Mesendoderm (in vitro differentiated cells): ENCODE data around the gene SLC39A12.

ENCODE experiments used
- DNase-seq: peaks from one replicate; pipeline ENCODE4 v3.0.0; 2013
- H2AK5ac ChIP-seq: 2 replicates; pipeline ENCODE4 v1.6.1; 2013; ENCODE audit warnings: low read length, inconsistent platforms
- H2BK120ac ChIP-seq: 2 replicates; pipeline ENCODE4 v1.6.1; 2013; ENCODE audit warnings: low read depth, mild to moderate bottlenecking, low read length, moderate library complexity, mixed read lengths
- H2BK15ac ChIP-seq: replicated peaks from 2 replicates; pipeline ENCODE4 v1.6.1; 2013; ENCODE audit warnings: low read depth, mild to moderate bottlenecking, moderate library complexity
- H2BK5ac ChIP-seq: 2 replicates; pipeline ENCODE4 v1.6.1; 2013; ENCODE audit warnings: low read length, inconsistent platforms
- H3K18ac ChIP-seq: 2 replicates; pipeline ENCODE4 v1.6.1; 2013; ENCODE audit warnings: mild to moderate bottlenecking, low read length, mixed read lengths
- H3K23ac ChIP-seq: one replicate; pipeline ENCODE4 v1.6.1; 2013; ENCODE audit warnings: low read length
- H3K27ac ChIP-seq: 2 replicates; pipeline ENCODE4 v1.5.1; 2013; ENCODE audit warnings: low read depth, mild to moderate bottlenecking, inconsistent platforms, low read length, moderate library complexity
- H3K27me3 ChIP-seq: 2 replicates; pipeline ENCODE4 v1.6.1; 2013; ENCODE audit warnings: low read length, control low read depth, mild to moderate bottlenecking, inconsistent platforms; ENCODE audit not compliant: insufficient read depth, poor library complexity
- H3K36me3 ChIP-seq: 2 replicates; pipeline ENCODE4 v1.6.1; 2013; ENCODE audit warnings: low read length, inconsistent platforms; ENCODE audit not compliant: control insufficient read depth, insufficient read depth
- H3K4ac ChIP-seq: one replicate; pipeline ENCODE4 v1.6.1; 2013; ENCODE audit warnings: low read depth, mild to moderate bottlenecking, low read length, moderate library complexity
- H3K4me1 ChIP-seq: 2 replicates; pipeline ENCODE4 v1.6.1; 2013; ENCODE audit warnings: low read depth, low read length, inconsistent platforms; ENCODE audit not compliant: control insufficient read depth
- H3K4me2 ChIP-seq: 2 replicates; pipeline ENCODE4 v1.6.1; 2013; ENCODE audit warnings: low read length
- H3K4me3 ChIP-seq: 2 replicates; pipeline ENCODE4 v1.5.1; 2013; ENCODE audit warnings: mild to moderate bottlenecking, low read length
- H3K56ac ChIP-seq: one replicate; pipeline ENCODE4 v1.6.1; 2013; ENCODE audit warnings: low read length
- H3K79me1 ChIP-seq: 2 replicates; pipeline ENCODE4 v1.6.1; 2013; ENCODE audit warnings: low read length, inconsistent platforms
- H3K79me2 ChIP-seq: 2 replicates; pipeline ENCODE4 v1.6.1; 2013; ENCODE audit warnings: mild to moderate bottlenecking, low read length; ENCODE audit not compliant: control insufficient read depth, insufficient read depth
- H3K9ac ChIP-seq: 2 replicates; pipeline ENCODE4 v1.6.1; 2013; ENCODE audit warnings: low read length, inconsistent platforms
- H4K5ac ChIP-seq: one replicate; pipeline ENCODE4 v1.6.1; 2013; ENCODE audit warnings: low read length
- H4K8ac ChIP-seq: one replicate; pipeline ENCODE4 v1.6.1; 2013; ENCODE audit warnings: low read depth, mild to moderate bottlenecking, control low read depth, low read length, moderate library complexity
- WGBS: extraction: QIAGEN DNeasy Blood & Tissue Kit; methylation state at CpG from one replicate; pipeline ENCODE4 v1.1.7; 2013; ENCODE audit warnings: low lambda C conversion rate, missing lambda C conversion rate; ENCODE audit not compliant: insufficient coverage; ENCODE audit errors: extremely low coverage; 5-methylcytosine and 5-hydroxymethylcytosine counted together

Gene SLC39A12

GRCh38 chr10:17984056-17984455, 32.3 kb downstream of the SLC39A12 start:
- Histone ChIP-seq H4K5ac (no peak overlapping the region), H3K4ac (no peak overlapping the region), H3K9ac (no peak overlapping the region), H2AK5ac (no peak overlapping the region), H3K56ac (no peak overlapping the region), H3K27me3 (no peaks in the 10 kb centered on the region), H3K36me3 (no peaks in the 10 kb centered on the region), H3K4me1 (no peaks in the 10 kb centered on the region), H2BK120ac (no peak overlapping the region), H3K79me1 (no peaks in the 10 kb centered on the region), H4K8ac (no peak overlapping the region), H3K79me2 (no peaks in the 10 kb centered on the region), H3K27ac (no peak overlapping the region), H3K23ac (no peak overlapping the region), H3K4me2 (no peak overlapping the region), H3K4me3 (no peak overlapping the region), H3K18ac (no peak overlapping the region), H2BK15ac (no peak overlapping the region), H2BK5ac (no peak overlapping the region)
- no peak for DNase-seq
- WGBS: no CpG with 5 or more reads among the region's 1 CpG

- Histone ChIP-seq H3K79me2 (no peaks in the 10 kb centered on the region), H3K18ac (no peak overlapping the region), H3K4ac (no peak overlapping the region), H3K4me1 (no peaks in the 10 kb centered on the region), H2BK15ac (no peak overlapping the region), H3K36me3 (no peaks in the 10 kb centered on the region), H3K56ac (no peak overlapping the region), H3K27me3 (no peaks in the 10 kb centered on the region), H3K4me3 (no peak overlapping the region), H3K9ac (no peak overlapping the region), H4K5ac (no peak overlapping the region), H3K4me2 (no peak overlapping the region), H2BK120ac (no peak overlapping the region), H2BK5ac (no peak overlapping the region), H2AK5ac (no peak overlapping the region), H3K79me1 (no peaks in the 10 kb centered on the region), H4K8ac (no peak overlapping the region), H3K27ac (no peak overlapping the region), H3K23ac (no peak overlapping the region)
- DNase-seq: no peak
- no CpG with 5 or more reads among the region's 4 CpGs for WGBS
Measured at GRCh38 chr10:17984563-17984962, 32.8 kb downstream of the SLC39A12 start.

GRCh38 chr10:17989908-17990767, 38.4 kb downstream of the SLC39A12 start:
- H3K18ac ChIP-seq: no peak overlapping the region
- H3K9ac ChIP-seq: no peak overlapping the region
- 100% methylated on average over 1 of the region's 6 CpGs for WGBS
- H3K36me3 ChIP-seq: no peaks in the 10 kb centered on the region
- no peak overlapping the region for H4K8ac ChIP-seq
- H3K27ac ChIP-seq: no peak overlapping the region
- H3K4ac ChIP-seq: no peak overlapping the region
- no peak overlapping the region for H2BK5ac ChIP-seq
- no peak overlapping the region for H4K5ac ChIP-seq
- H3K56ac ChIP-seq: no peak overlapping the region
- H3K79me2 ChIP-seq: no peaks in the 10 kb centered on the region
- H3K27me3 ChIP-seq: no peaks in the 10 kb centered on the region
- no peaks in the 10 kb centered on the region for H3K79me1 ChIP-seq
- H3K4me2 ChIP-seq: no peak overlapping the region
- H2BK15ac ChIP-seq: no peak overlapping the region
- no peak overlapping the region for H3K23ac ChIP-seq
- no peak overlapping the region for H3K4me3 ChIP-seq
- no peak overlapping the region for H2BK120ac ChIP-seq
- DNase-seq: peak; percentile 57
- no peak overlapping the region for H2AK5ac ChIP-seq
- H3K4me1 ChIP-seq: no peaks in the 10 kb centered on the region

GRCh38 chr10:17992266-17992665, 40.5 kb downstream of the SLC39A12 start:
- Histone ChIP-seq H3K23ac (no peak overlapping the region), H4K5ac (no peak overlapping the region), H3K79me2 (no peaks in the 10 kb centered on the region), H2BK120ac (no peak overlapping the region), H3K18ac (no peak overlapping the region), H3K4me1 (no peaks in the 10 kb centered on the region), H2BK5ac (no peak overlapping the region), H4K8ac (no peak overlapping the region), H3K36me3 (no peaks in the 10 kb centered on the region), H3K9ac (no peak overlapping the region), H3K4me3 (no peak overlapping the region), H2BK15ac (no peak overlapping the region), H2AK5ac (no peak overlapping the region), H3K56ac (no peak overlapping the region), H3K4me2 (no peak overlapping the region), H3K79me1 (no peaks in the 10 kb centered on the region), H3K4ac (no peak overlapping the region), H3K27me3 (no peaks in the 10 kb centered on the region), H3K27ac (no peak overlapping the region)
- DNase-seq: no peak

GRCh38 chr10:17993361-17993760, 41.6 kb downstream of the SLC39A12 start:
- no peaks in the 10 kb centered on the region for H3K79me2 ChIP-seq
- H3K9ac ChIP-seq: no peak overlapping the region
- no peak overlapping the region for H3K27ac ChIP-seq
- no peak overlapping the region for H3K18ac ChIP-seq
- H2BK120ac ChIP-seq: no peak overlapping the region
- no CpG with 5 or more reads among the region's 3 CpGs for WGBS
- H3K27me3 ChIP-seq: no peaks in the 10 kb centered on the region
- no peaks in the 10 kb centered on the region for H3K4me1 ChIP-seq
- H3K56ac ChIP-seq: no peak overlapping the region
- no peak overlapping the region for H2BK5ac ChIP-seq
- H3K23ac ChIP-seq: no peak overlapping the region
- no peak for DNase-seq
- H2AK5ac ChIP-seq: no peak overlapping the region
- H3K79me1 ChIP-seq: no peaks in the 10 kb centered on the region
- H2BK15ac ChIP-seq: no peak overlapping the region
- H4K8ac ChIP-seq: no peak overlapping the region
- H3K36me3 ChIP-seq: no peaks in the 10 kb centered on the region
- no peak overlapping the region for H4K5ac ChIP-seq
- no peak overlapping the region for H3K4ac ChIP-seq
- no peak overlapping the region for H3K4me2 ChIP-seq
- no peak overlapping the region for H3K4me3 ChIP-seq

- no peak overlapping the region for H3K56ac ChIP-seq
- no peak overlapping the region for H2BK15ac ChIP-seq
- no peaks in the 10 kb centered on the region for H3K79me1 ChIP-seq
- no peak overlapping the region for H3K4me2 ChIP-seq
- H3K4me1 ChIP-seq: no peaks in the 10 kb centered on the region
- H3K79me2 ChIP-seq: no peaks in the 10 kb centered on the region
- H3K18ac ChIP-seq: no peak overlapping the region
- no peak overlapping the region for H2AK5ac ChIP-seq
- no peak overlapping the region for H3K23ac ChIP-seq
- H3K27ac ChIP-seq: no peak overlapping the region
- H3K4me3 ChIP-seq: no peak overlapping the region
- no peak overlapping the region for H3K4ac ChIP-seq
- no peak for DNase-seq
- H4K5ac ChIP-seq: no peak overlapping the region
- no peak overlapping the region for H4K8ac ChIP-seq
- no peak overlapping the region for H2BK5ac ChIP-seq
- H3K36me3 ChIP-seq: no peaks in the 10 kb centered on the region
- no peak overlapping the region for H3K9ac ChIP-seq
- H3K27me3 ChIP-seq: no peaks in the 10 kb centered on the region
- H2BK120ac ChIP-seq: no peak overlapping the region
- no CpG with 5 or more reads among the region's 2 CpGs for WGBS
Measured at GRCh38 chr10:18000601-18001000, 48.9 kb downstream of the SLC39A12 start.
